Endothelial cell of umbilical vein (primary cell): ENCODE measurements around the gene HLTF.

Experiments
- EZH2 ChIP-seq: IDR thresholded peaks from 2 replicates; pipeline ENCODE4 v1.6.1; 2012; ENCODE audit warnings: borderline replicate concordance, low read depth, mild to moderate bottlenecking, moderate library complexity, low read length, inconsistent platforms; ENCODE audit not compliant: severe bottlenecking
- FOS ChIP-seq: IDR thresholded peaks from 2 replicates; pipeline ENCODE4 v1.6.1; 2011; ENCODE audit warnings: mild to moderate bottlenecking, low read length, moderate library complexity, borderline replicate concordance; ENCODE audit not compliant: insufficient read depth
- JUN ChIP-seq: IDR thresholded peaks from 2 replicates; pipeline ENCODE4 v1.6.1; 2011; ENCODE audit warnings: borderline replicate concordance, low read depth; ENCODE audit not compliant: insufficient read length, insufficient read depth
- MYC ChIP-seq: IDR thresholded peaks from one replicate; pipeline ENCODE4 v1.6.1; 2011; ENCODE audit warnings: mild to moderate bottlenecking, low read depth, low read length
- POLR2A ChIP-seq: IDR thresholded peaks from 2 replicates; pipeline ENCODE4 v1.6.1; 2012; ENCODE audit warnings: low read depth, mild to moderate bottlenecking, control low read depth, low read length
- POLR2AphosphoS5 ChIP-seq: IDR thresholded peaks from 2 replicates; pipeline ENCODE4 v1.6.1; 2012; ENCODE audit warnings: low read depth, mild to moderate bottlenecking, control low read depth, low read length, moderate library complexity; ENCODE audit not compliant: insufficient read depth
- TF ChIP-seq, protein P1 (sequence below), 2 donors: IDR thresholded peaks; 1 replicate in 1 of 2; 2 replicates in 1 of 2; pipeline ENCODE4 v1.5.1; 2011; ENCODE audit warnings: low read length in 2 of 2, mild to moderate bottlenecking in 2 of 2, moderate library complexity in 2 of 2, control low read depth in 1 of 2, inconsistent platforms in 1 of 2, low read depth in 1 of 2; ENCODE audit not compliant: insufficient read depth in 1 of 2; ENCODE audit errors: extremely low read depth in 1 of 2
- TF ChIP-seq, protein P2 (sequence below): IDR thresholded peaks from 2 replicates; pipeline ENCODE4 v1.6.1; 2011; ENCODE audit not compliant: insufficient read depth, insufficient read length

DNA sequence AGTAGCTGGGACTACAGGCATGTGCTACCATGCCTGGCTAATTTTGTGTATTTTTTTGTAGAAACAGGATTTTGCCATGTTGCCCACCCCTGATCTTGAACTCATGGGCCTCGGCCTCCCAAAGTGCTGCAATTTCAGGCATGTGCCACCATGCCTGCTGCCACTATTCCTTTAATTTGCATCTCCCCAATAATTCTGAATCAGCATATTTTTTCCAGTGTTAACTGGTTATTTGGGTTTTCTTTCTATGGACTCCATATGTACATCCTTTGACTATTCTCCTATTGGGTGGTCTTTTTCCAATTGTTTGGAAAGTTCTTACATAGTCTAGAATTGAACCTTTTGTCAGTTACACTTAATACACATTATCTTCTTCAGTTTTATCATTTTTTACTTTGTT, 28.1 kb downstream of the HLTF start:
- TF ChIP-seq MYC (no peak), POLR2AphosphoS5 (no peak), POLR2A (no peak), JUN (no peak), FOS (no peak), EZH2 (no peak)
- TF ChIP-seq, protein P1, sequence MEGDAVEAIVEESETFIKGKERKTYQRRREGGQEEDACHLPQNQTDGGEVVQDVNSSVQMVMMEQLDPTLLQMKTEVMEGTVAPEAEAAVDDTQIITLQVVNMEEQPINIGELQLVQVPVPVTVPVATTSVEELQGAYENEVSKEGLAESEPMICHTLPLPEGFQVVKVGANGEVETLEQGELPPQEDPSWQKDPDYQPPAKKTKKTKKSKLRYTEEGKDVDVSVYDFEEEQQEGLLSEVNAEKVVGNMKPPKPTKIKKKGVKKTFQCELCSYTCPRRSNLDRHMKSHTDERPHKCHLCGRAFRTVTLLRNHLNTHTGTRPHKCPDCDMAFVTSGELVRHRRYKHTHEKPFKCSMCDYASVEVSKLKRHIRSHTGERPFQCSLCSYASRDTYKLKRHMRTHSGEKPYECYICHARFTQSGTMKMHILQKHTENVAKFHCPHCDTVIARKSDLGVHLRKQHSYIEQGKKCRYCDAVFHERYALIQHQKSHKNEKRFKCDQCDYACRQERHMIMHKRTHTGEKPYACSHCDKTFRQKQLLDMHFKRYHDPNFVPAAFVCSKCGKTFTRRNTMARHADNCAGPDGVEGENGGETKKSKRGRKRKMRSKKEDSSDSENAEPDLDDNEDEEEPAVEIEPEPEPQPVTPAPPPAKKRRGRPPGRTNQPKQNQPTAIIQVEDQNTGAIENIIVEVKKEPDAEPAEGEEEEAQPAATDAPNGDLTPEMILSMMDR (IDR thresholded peaks at IDR 0.05; ENCODE audit: extremely low read depth in 1 of 2, insufficient read depth in 1 of 2, low read depth in 1 of 2, low read length in 2 of 2): no peak
- TF ChIP-seq, protein P2, sequence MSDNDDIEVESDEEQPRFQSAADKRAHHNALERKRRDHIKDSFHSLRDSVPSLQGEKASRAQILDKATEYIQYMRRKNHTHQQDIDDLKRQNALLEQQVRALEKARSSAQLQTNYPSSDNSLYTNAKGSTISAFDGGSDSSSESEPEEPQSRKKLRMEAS: no peak
